MM.1S (cell line): ENCODE data around the gene ARHGEF40.

Source experiments
- CTCF ChIP-seq: fragments of 300-600 bp; sonication (generic); IDR thresholded peaks from 2 replicates; pipeline ENCODE4 v1.5.1; 2016; ENCODE audit warnings: antibody characterized with exemption, low read length, mixed read lengths
- EZH2phosphoT487 ChIP-seq: fragments of 300-600 bp; sonication (generic); IDR thresholded peaks from 2 replicates; pipeline ENCODE4 v1.6.1; 2018; ENCODE audit warnings: antibody characterized with exemption, low read length

GRCh38 chr14:21084998-21085853, 15.1 kb downstream of the ARHGEF40 start:
- no peak for TF ChIP-seq CTCF
- no peak for TF ChIP-seq EZH2phosphoT487
